ENCODE data around the gene TEAD4. TPM values are rescaled to one million over a fixed set of nuclear protein-coding genes. Genes with fewer than 3 reads are reported as not detected.

Gene TEAD4
- polyA plus RNA-seq, 4 donors, result 9.4 to 20.0 (median 19.2) TPM

- DNase-seq (ENCODE audit: low read depth in 4 of 4, low spot score in 3 of 4), result no peak
These were observed 117.8 kb downstream of the TEAD4 start, which contains the start of gene TSPAN9 for GRCh38 chr12:3076730-3077571. Gene TSPAN9 (plus strand): TSS chr12:3077379. CDS start chr12:3201194, 123,815 bp downstream.

DNA sequence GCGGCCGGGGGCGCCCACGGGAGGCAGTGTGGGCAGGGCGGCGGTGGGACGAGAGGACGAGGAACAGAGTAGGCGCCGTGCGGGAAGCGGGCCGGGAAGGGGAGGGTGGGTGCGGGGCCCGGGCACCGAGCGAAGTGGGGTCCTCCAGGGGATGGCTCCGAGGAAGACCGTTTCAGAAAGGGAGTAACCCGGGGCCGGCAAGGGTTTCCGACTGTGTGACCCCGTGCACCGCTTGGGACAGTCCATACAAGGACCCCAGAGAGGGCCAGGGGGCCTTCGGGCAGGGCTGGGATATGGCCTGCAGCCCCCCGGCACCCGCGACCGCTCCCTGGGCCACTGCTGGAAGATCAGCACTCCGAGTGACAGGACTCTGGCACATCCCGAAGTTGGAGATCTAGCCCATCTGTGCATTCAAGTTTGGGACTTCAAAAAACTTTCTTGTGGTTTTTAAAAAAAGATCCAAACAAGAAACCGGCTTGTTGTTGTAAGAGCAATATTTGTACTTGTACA, 118.4 kb downstream of the TEAD4 start:
- no peak for DNase-seq (ENCODE audit: low read depth in 4 of 4, low spot score in 3 of 4)

- DNase-seq (ENCODE audit: low read depth in 4 of 4, low spot score in 3 of 4), result no peak
These were observed 119.1 kb downstream of the TEAD4 start for GRCh38 chr12:3078086-3078820.

GRCh38 chr12:3081091-3081490, 121.9 kb downstream of the TEAD4 start:
- no peak for DNase-seq (ENCODE audit: low read depth in 4 of 4, low spot score in 3 of 4)

GRCh38 chr12:3081886-3082285, 122.7 kb downstream of the TEAD4 start:
- no peak for DNase-seq (ENCODE audit: low read depth in 4 of 4, low spot score in 3 of 4)

DNA sequence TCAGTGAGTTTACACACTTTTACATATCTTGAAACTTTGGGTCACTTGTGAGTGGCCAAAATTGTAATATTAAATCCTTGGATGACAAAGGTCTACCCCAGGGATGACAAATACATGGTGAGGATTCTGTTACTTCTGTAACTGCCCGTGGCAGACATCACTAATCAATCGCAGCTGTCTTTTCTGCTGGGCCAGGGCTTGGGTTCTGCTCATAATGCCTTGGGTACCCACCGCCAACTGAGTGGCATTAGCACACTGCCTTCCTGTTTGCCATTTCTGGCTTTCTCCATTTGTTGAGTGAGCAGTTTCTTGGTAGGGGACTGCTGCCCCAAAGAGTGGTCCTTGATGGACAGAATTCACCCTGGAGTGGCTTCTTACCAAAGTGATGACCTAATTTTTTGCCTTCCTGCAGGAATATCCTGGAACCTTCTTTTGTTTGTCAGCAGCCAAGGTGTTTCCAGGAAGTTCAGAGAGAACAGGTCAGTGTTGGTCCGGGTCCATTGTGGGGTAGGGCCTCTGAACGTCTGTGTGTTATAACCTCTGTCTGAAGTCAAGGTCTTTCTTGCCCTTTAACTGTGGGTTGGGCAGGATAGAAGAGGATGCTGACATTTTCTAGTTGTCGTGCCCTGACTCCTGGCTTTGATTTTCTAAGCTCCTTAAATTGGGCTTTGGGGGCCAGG, 124.2 kb downstream of the TEAD4 start:
- DNase-seq (ENCODE audit: low read depth in 4 of 4, low spot score in 3 of 4), result no peak

DNA sequence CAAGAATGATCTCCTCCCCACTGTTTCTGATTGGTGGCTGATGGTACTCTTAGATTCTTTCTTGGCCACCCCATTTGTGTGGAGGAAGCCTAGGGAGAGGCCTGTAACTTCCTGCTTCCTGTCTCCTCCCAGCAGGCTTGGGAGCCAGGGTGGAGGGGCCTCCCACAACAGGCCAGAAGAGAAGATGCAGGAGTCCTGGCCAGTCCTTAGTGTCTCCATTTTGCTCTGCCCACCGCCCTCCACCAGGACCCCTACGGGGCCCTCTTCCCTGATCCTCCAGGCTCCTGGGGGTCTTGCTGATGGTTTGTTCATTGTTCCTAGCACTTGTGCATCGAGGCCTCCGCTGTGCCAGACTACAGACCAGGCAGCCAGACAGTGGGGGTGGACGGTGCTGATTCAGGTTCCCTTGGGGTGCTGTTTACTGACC, 124.7 kb downstream of the TEAD4 start:
- DNase-seq (ENCODE audit: low read depth in 4 of 4, low spot score in 3 of 4), result no peak

DNA sequence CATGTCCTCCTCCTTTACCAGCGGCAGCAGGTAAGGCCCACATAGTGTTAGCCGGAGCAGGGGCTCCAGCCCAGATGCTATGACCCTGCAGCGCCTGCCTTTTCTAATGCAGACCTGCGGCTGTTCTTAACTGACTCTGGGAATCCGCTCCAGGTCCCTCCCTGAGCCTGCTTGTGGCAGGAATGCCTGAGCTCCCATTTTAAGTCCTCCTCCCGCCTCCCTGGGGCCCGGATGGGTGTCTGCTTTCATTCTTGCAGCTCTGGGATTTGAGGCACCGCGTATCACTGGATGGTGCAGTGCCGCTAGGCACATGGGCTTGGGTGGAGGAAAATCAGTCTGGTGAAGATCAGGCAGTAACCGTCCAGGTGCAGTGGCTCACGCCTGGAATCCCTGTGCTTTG, 125.5 kb downstream of the TEAD4 start:
- no peak for DNase-seq (ENCODE audit: low read depth in 4 of 4, low spot score in 3 of 4)

DNA sequence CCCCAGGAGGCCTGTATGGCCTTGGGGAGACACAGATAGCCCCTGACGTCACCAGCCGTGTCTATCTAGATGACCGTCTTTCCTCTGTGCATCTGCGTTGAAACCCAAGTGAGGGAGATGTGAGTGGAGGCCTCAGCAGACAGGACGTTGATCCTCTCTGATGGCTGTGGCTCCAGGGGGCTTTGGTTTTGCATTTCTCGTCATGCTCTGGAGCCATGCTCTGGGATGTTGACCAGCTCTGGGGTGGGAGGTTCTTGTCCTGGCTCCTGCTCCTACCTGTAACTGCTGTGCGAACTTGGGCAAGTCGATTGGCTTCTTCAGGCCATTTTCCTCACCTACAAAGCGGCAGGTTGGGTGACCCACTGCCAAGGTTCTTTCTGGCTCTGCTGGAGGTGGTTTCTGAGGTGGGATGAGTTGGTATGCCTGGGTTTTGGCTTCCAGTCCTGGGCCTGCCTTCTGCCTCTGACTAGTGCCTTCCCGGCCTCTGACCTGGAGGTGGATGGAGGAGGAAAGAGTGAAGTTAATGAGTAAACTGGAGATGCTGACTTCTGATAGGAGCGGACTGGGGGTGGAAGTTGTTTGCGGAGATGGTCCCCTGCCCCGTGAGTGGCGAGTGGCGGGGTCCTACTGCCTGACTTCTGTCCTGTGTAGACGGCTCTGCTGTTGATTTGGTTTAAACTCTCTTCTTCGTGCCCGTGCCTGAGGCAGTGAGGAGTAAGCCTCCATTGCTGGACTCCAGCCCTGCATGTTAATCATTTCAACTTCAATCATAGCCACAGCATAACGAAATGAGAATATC, 126.3 kb downstream of the TEAD4 start:
- no peak for DNase-seq (ENCODE audit: low read depth in 4 of 4, low spot score in 3 of 4)

DNA sequence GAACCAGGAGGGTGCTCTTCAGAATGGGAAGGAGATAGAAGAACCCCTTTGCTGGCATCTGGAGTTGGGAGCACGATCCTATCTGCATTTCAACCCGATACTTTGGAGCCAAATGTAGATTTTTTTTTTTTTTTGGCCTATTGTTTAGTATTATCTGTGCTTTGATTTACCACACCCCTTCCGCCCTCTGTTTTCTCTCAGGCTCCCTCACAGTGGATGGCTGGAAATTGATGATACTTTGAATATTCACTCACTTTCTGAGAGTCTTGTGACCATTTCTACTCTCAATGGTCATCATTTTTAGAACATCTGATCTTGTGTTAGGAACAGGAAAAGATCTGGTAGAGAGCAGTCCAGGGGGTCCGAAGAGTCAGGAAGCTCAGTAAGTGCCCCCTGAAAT, 127.0 kb downstream of the TEAD4 start:
- no peak for DNase-seq (ENCODE audit: low read depth in 4 of 4, low spot score in 3 of 4)

- DNase-seq (ENCODE audit: low read depth in 4 of 4, low spot score in 3 of 4), result no peak
These were observed 127.6 kb downstream of the TEAD4 start for GRCh38 chr12:3086729-3087323.

- no peak for DNase-seq (ENCODE audit: low read depth in 4 of 4, low spot score in 3 of 4)
These were observed 128.8 kb downstream of the TEAD4 start for GRCh38 chr12:3087758-3088650.

DNA sequence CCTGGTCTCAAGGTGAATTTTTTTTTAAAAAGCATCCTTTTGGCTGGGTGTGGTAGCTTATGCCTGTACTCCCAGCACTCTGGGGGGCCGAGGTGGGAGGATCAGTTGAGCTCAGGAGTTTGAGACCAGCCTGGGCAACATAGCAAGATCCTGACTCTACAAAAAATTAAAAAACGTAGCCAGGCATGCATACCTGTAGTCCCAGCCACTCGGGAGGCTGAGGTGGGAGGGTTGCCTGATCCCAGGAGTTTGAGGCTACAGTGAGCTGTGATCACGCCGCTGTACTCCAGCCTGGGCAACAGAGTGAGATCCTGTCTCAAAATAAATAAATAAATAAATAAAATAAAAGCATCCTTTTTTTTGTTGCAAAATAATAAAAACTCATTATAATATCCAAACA, 130.4 kb downstream of the TEAD4 start:
- DNase-seq (ENCODE audit: low read depth in 4 of 4, low spot score in 3 of 4), result no peak

Other genes starting within 250 kb of the TEAD4 start
- 100 to 1,000 TPM in 3 of 4 donors, 10 to 100 TPM in 1; 46.1 to 175 (median 137) TPM for gene FKBP4, start 164.4 kb upstream of the TEAD4 start, polyA plus RNA-seq (ENCODE audit: insufficient read length in 4 of 4)
- gene ITFG2, start 146.7 kb upstream of the TEAD4 start, polyA plus RNA-seq (ENCODE audit: insufficient read length in 4 of 4), result 10 to 100 TPM; 44.1 to 75.9 (median 63.0) TPM
- 10 to 100 TPM in 3 of 4 donors, 1 to 10 TPM in 1; 5.8 to 36.7 (median 31.9) TPM for gene NRIP2, start 124.4 kb upstream of the TEAD4 start, polyA plus RNA-seq (ENCODE audit: insufficient read length in 4 of 4)
- gene TEX52, start 102.4 kb upstream of the TEAD4 start, polyA plus RNA-seq (ENCODE audit: insufficient read length in 4 of 4), result 1 to 10 TPM in 2 of 4 donors, under 1 TPM in 2; 0.37 to 2.6 (median 0.72) TPM
- gene FOXM1, start 82.2 kb upstream of the TEAD4 start, polyA plus RNA-seq (ENCODE audit: insufficient read length in 4 of 4), result 10 to 100 TPM; 29.1 to 36.2 (median 31.2) TPM
- 10 to 100 TPM; 32.3 to 45.4 (median 41.8) TPM for gene RHNO1, start 82.2 kb upstream of the TEAD4 start, polyA plus RNA-seq (ENCODE audit: insufficient read length in 4 of 4)
- gene TULP3, start 68.5 kb upstream of the TEAD4 start, polyA plus RNA-seq (ENCODE audit: insufficient read length in 4 of 4), result 10 to 100 TPM; 34.0 to 43.0 (median 35.3) TPM
- 10 to 100 TPM; 79.9 to 98.9 (median 89.6) TPM for gene TSPAN9, start 118.0 kb downstream of the TEAD4 start, polyA plus RNA-seq (ENCODE audit: insufficient read length in 4 of 4)

Data from left renal pelvis (tissue), 4 donors.